Uterus (tissue), 4 donors: ENCODE results near the gene WASF2. TPM values are rescaled to one million over a fixed set of nuclear protein-coding genes. Genes with fewer than 3 reads are reported as not detected.
"Not testable (repeated sequence)": the region's sequence is repeated elsewhere in the genome, so short reads cannot be mapped to it uniquely, and the experiment has no call there.

Experiments
- DNase-seq, 2 donors: peaks; one replicate each; pipeline ENCODE4 v3.0.0-alpha.2; 2019 to 2020
- H3K27ac ChIP-seq, 2 donors: fragments of 200-600 bp; sonication (generic); 1 replicate in 1 of 2; 2 replicates in 1 of 2; pipeline ENCODE4 v1.5.1; 2016 to 2018
- H3K27me3 ChIP-seq, 2 donors: fragments of 200-600 bp; sonication (generic); one replicate each; pipeline ENCODE4 v1.5.1; 2018 to 2019; ENCODE audit warnings: control low read depth in 1 of 2
- H3K36me3 ChIP-seq, 2 donors: fragments of 200-600 bp; sonication (generic); one replicate each; pipeline ENCODE4 v1.5.1; 2019; ENCODE audit warnings: control low read depth in 1 of 2
- H3K4me1 ChIP-seq, 2 donors: fragments of 200-600 bp; sonication (generic); one replicate each; pipeline ENCODE4 v1.5.1; 2018 to 2019; ENCODE audit warnings: control low read depth in 1 of 2
- H3K4me3 ChIP-seq, 2 donors: fragments of 200-600 bp; sonication (generic); 1 replicate in 1 of 2; 2 replicates in 1 of 2; pipeline ENCODE4 v1.5.1; 2018 to 2019; ENCODE audit warnings: mild to moderate bottlenecking in 1 of 2
- H3K9me3 ChIP-seq, 2 donors: fragments of 200-600 bp; sonication (generic); one replicate each; pipeline ENCODE4 v1.5.1; 2019; ENCODE audit warnings: control low read depth in 1 of 2
- POLR2A ChIP-seq, 2 donors: fragments of 450-650 bp; IDR thresholded peaks; one replicate each; pipeline ENCODE4 v1.6.1; 2016; ENCODE audit warnings: antibody characterized with exemption in 2 of 2, mild to moderate bottlenecking in 1 of 2, moderate library complexity in 1 of 2
- intact Hi-C: fragments of 100-400 bp; cut with DNase I; formaldehyde crosslinking; loops from one replicate; pipeline ENCODE4 v1.15.1; 2023; ENCODE audit warnings: low total_unique reads
- total RNA-seq, 4 donors: library from RNA; depleted of rRNA in 3 of 4; stranded (reverse); fragments of >200 nt in 3 of 4; gene quantifications; one replicate each; pipeline versions ENCODE4 v1.1.0 to v1.2.4, GENCODE V29; 2014 to 2023
- TF ChIP-seq, protein P1 (sequence below), 4 experiments: fragments of 200-600 bp in 2 of 4; fragments of 450-650 bp in 2 of 4; sonication (generic) in 2 of 4; IDR thresholded peaks; one replicate each; pipeline ENCODE4 v1.5.1; 2016 to 2019; ENCODE audit warnings: antibody characterized with exemption in 4 of 4, mild to moderate bottlenecking in 2 of 4, moderate library complexity in 1 of 4
- donor health status: DM: yes; HTN: yes; CAD: no.

The WASF2 gene
- total RNA-seq, 4 donors from 2014 or later, result 27.2 to 178 (median 41.1) TPM

DNA sequence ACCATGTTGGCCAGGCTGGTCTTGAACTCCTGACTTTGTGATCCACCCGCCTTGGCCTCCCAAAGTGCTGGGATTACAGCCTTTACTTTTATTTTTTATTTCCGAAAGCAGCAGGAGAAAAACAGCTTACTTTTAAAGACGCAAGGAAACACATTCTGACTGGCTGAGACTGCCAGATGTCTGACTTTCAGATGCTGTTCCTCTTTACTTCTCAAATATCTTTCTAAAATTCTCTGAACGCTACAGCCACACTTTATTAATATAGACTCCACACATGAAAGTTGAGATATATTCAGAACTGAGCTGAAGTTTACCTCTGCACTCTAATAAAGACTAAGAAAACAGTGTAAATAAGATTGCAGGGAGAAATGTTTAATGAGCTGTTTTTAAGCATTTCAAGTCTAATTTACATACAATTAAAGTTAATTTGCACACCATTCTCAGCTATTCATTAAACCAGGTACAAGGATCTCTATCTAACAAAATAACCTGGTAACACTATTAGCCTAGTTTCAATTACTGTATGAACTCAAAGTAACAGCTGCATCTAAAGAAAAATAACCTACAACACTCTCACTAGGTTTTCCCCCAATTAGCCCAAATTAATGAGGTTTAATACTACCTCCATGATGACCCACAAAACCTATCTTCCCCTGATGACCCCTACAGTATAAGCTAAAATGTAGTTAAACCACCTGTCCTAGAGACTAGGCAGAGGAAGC lies 24.9 kb downstream of the WASF2 start:
- no peak overlapping the region for H3K4me3 ChIP-seq
- no peaks in the 10 kb centered on the region for H3K27me3 ChIP-seq
- intact Hi-C loops, result no loop called here
- H3K36me3 ChIP-seq, result no peaks in the 10 kb centered on the region
- DNase-seq, result no peak
- no peak overlapping the region for H3K27ac ChIP-seq
- H3K4me1 ChIP-seq, result peaks cover 0 to 5% of the 10 kb centered on the region in 2 donors
- TF ChIP-seq POLR2A (IDR thresholded peaks at IDR 0.05), result no peak
- TF ChIP-seq, protein P1, sequence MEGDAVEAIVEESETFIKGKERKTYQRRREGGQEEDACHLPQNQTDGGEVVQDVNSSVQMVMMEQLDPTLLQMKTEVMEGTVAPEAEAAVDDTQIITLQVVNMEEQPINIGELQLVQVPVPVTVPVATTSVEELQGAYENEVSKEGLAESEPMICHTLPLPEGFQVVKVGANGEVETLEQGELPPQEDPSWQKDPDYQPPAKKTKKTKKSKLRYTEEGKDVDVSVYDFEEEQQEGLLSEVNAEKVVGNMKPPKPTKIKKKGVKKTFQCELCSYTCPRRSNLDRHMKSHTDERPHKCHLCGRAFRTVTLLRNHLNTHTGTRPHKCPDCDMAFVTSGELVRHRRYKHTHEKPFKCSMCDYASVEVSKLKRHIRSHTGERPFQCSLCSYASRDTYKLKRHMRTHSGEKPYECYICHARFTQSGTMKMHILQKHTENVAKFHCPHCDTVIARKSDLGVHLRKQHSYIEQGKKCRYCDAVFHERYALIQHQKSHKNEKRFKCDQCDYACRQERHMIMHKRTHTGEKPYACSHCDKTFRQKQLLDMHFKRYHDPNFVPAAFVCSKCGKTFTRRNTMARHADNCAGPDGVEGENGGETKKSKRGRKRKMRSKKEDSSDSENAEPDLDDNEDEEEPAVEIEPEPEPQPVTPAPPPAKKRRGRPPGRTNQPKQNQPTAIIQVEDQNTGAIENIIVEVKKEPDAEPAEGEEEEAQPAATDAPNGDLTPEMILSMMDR (IDR thresholded peaks at IDR 0.05), result no peak
- H3K9me3 ChIP-seq, result no peaks in the 10 kb centered on the region

DNA sequence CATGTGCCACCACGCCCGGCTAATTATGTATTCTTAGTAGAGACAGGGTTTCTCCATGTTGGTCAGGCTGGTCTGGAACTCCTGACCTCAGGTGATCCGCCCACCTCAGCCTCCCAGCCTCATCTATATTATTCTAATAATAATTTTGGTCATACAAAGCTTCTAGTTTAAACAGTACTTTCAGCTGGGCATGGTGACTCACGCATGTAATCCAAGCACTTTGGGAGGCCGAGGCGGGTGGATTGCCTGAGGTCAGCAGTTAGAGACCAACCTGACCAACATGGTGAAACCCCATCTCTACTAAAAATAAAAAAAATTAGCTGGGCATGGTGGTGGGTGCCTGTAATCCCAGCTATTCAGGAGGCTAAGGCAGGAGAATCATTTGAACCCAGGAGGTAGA lies 26.1 kb downstream of the WASF2 start:
- H3K4me1 ChIP-seq, intact Hi-C loops, DNase-seq: not testable (repeated sequence)

DNA sequence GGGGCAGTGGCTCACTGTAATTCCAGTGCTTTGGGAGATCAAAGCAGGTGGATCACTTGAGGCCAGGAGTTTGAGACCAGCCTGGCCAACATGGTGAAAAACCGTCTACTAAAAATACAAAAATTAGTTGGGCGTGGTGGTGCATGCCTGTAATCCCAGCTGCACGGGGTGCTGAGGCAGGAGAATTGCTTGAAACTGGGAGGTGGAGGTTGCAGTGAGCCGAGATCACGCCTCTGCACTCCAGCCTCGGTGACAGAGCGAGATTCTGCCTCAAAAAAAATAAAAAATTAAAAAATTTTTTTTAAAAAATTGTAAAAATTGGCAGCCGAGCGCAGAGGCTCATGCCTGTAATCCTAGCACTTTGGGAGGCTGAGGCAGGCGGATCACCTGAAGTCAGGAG lies 31.4 kb downstream of the WASF2 start:
- H3K27ac ChIP-seq, H3K9me3 ChIP-seq, H3K27me3 ChIP-seq, H3K4me3 ChIP-seq, H3K4me1 ChIP-seq, DNase-seq, intact Hi-C loops, H3K36me3 ChIP-seq: not testable (repeated sequence)

More for the DNA sequence above, 26.1 kb downstream of the WASF2 start:
- H3K27me3 ChIP-seq, H3K27ac ChIP-seq, H3K36me3 ChIP-seq, H3K4me3 ChIP-seq, H3K9me3 ChIP-seq: not testable (repeated sequence)

DNA sequence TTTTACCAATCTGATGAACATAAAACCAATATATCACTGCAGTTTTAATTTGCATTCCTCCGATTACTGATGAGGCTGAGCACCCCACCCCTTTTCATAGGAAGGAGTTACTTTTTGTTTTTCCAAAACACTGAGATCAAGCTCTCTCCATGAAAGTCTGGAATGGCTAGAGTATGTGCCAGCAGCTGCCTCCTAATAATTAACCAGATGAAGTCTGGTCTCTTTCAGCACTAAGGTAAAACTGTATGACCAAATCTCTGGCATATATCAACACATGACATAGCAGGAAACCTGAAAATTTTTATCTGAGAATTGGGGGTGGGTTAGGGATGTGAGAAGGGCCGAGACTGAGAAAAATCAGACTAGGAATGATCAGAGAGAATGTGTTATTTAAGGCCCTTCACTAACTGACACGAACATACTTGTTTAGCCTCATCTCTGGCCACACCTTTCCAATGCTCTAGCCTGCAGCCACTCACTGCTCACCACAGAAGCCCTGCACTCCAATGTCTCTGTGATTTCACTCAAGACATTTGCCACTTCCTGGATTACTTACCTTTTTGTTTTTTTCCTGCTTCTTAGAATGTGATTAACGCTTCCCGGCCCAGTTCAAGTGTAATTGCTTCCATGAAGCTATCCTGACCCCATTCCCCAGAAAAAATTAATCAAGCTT lies 34.7 kb downstream of the WASF2 start:
- TF ChIP-seq POLR2A (IDR thresholded peaks at IDR 0.05), result no peak
- TF ChIP-seq, protein P1 (IDR thresholded peaks at IDR 0.05), result no peak
- no peaks in the 10 kb centered on the region for H3K9me3 ChIP-seq
- H3K36me3 ChIP-seq, result no peaks in the 10 kb centered on the region
- peaks cover 0 to 6% of the 10 kb centered on the region in 2 donors for H3K4me1 ChIP-seq
- H3K27me3 ChIP-seq, result no peaks in the 10 kb centered on the region
- intact Hi-C loops, result no loop called here
- H3K4me3 ChIP-seq, result no peak overlapping the region
- no peak for DNase-seq
- H3K27ac ChIP-seq, result peak overlapping the region; percentile 33

DNA sequence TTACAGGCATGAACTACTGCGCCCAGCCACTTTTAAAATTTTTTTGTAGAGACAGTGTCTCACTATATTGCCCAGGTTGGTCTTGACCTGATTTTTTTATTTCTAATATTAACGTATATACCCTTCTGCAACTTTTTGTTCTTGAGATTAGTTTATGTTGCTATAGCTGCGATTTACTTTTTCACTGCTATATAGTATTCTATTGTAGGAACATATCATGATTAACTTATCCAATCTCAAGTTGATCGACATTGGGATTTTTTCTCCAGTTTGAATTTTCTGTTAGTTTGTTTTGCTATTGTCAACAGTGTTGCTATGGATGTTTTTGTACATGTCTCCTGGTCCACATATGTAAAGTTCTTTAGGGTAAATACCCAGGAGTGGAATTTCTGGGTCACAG lies 35.4 kb downstream of the WASF2 start:
- H3K4me1 ChIP-seq, result peaks cover 0 to 6% of the 10 kb centered on the region in 2 donors
- no peak for TF ChIP-seq POLR2A (IDR thresholded peaks at IDR 0.05)
- TF ChIP-seq, protein P1 (IDR thresholded peaks at IDR 0.05), result no peak
- H3K4me3 ChIP-seq, result no peak overlapping the region
- DNase-seq, result no peak
- H3K27me3 ChIP-seq, result no peaks in the 10 kb centered on the region
- no peak overlapping the region for H3K27ac ChIP-seq
- H3K9me3 ChIP-seq, result no peaks in the 10 kb centered on the region
- intact Hi-C loops, result no loop called here
- no peaks in the 10 kb centered on the region for H3K36me3 ChIP-seq

DNA sequence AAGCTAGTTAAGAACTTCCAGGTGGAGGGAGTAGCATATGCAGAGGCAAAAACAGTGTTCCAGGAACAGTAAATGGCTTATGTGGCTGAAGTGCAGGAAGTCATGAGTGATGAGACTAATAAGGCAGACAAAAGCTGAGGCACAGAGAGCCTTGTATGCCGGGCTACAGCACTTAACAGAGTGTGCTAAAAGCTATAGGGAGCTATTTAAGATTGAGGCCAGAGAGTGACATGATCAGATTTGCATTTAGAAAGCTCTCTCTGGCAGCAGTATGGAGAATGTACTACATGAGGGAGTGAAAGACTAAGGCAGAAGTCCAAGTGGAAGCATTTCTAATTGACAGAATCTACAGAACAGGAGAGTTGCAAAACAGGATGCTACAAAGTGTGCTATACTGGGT lies 38.6 kb downstream of the WASF2 start:
- H3K27me3 ChIP-seq, result no peaks in the 10 kb centered on the region
- intact Hi-C loops, result no loop called here
- no peaks in the 10 kb centered on the region for H3K36me3 ChIP-seq
- DNase-seq, result no peak
- H3K27ac ChIP-seq, result no peak overlapping the region
- H3K9me3 ChIP-seq, result no peaks in the 10 kb centered on the region
- TF ChIP-seq POLR2A (IDR thresholded peaks at IDR 0.05), result no peak
- TF ChIP-seq, protein P1 (IDR thresholded peaks at IDR 0.05), result no peak
- peaks cover 0 to 6% of the 10 kb centered on the region in 2 donors for H3K4me1 ChIP-seq
- no peak overlapping the region for H3K4me3 ChIP-seq
